Hematopoietic multipotent progenitor cell treated with erythropoietin and hydrocortisone succinate and interleukin-3 and kit ligand, for 6 days (in vitro differentiated cells): ENCODE data around the gene RIPK3.

ENCODE experiments used
- DNase-seq: peaks from one replicate; pipeline ENCODE4 v3.0.0-alpha.2; 2015

Gene RIPK3

DNA sequence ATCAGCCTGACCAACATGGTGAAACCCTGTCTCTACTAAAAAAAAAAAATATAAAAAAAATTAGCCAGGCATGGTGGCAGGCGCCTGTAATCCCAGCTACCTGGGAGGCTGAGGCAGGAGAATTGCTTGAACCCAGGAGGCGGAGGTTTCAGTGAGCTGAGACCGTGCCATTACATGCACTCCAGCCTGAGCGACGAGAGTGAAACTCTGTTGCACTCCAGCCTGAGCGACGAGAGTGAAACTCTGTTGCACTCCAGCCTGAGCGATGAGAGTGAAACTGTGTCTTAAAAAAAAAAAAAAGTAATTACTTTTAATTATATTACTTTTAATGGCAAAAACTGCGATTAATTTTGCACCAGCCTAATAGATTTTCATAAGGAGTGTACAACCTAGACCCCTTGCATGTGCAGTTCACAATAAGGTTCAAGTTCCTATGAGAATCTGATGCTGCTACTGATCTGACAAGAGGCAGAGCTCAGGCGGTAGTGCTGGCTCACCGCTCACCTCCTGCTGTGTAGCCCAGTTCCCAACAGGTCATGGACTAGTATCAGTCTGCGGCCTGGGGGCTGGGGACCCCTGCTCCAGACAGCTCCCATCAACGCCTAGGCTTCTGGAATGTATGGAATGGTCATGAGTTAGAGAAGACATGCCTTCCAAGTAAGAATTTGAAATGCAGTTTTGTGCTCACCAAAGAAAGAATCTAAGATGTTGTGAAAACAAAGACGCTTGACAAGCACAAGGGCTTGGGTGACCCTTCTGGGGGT lies 18.4 kb downstream of the RIPK3 start:
- DNase-seq: no peak

DNA sequence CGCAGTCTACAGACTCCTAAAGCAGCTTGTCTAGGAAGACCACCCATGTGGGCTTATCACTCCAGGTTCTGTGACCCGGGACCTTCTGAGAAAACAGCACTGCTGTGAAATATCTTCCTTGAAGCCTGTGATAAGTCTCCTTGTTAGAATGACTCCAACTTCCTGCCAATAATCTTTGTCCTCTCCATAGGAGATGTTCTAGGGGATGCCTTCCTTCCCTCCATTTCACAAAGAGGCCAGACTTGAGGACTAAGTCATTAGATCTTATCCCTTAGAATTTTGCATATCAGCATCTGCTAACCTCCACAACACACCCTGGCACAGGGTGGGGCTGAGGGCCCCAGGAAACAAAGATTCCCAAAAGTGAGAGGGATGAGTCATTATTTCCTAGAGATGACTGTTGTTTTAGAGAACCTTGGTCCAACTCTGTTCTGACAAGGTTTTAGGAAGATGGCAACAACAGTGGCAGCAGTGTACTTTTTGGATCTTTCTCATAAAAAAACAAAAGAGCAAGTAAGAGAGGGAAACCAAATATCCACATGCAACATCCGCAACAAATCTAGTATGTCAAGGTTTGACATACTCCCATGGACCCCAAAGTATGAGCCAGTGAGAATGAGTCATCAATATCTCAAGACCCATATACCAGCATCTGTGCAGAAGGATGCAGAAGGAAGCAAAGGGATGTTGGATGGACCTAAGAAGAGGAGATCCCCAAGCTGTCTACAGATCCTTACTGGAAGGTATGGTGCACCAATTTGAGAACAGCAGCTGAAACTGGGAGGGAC lies 22.5 kb downstream of the RIPK3 start:
- no peak for DNase-seq

DNA sequence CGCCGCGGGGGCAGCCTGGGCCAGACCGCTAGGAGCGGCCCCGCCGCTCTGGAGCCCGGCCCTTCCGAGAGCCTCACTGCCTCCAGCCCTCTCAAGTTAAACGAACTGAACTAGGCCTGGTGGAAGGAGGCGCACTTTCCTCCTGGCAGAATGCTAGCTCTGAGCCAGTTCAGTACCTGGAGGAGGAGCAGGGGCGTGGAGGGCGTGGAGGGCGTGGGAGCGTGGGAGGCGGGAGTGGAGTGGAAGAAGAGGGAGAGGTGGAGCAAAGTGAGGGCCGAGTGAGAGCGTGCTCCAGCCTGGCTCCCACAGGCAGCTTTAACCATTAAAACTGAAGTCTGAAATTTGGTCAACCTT lies 23.2 kb downstream of the RIPK3 start:
- no peak for DNase-seq

DNA sequence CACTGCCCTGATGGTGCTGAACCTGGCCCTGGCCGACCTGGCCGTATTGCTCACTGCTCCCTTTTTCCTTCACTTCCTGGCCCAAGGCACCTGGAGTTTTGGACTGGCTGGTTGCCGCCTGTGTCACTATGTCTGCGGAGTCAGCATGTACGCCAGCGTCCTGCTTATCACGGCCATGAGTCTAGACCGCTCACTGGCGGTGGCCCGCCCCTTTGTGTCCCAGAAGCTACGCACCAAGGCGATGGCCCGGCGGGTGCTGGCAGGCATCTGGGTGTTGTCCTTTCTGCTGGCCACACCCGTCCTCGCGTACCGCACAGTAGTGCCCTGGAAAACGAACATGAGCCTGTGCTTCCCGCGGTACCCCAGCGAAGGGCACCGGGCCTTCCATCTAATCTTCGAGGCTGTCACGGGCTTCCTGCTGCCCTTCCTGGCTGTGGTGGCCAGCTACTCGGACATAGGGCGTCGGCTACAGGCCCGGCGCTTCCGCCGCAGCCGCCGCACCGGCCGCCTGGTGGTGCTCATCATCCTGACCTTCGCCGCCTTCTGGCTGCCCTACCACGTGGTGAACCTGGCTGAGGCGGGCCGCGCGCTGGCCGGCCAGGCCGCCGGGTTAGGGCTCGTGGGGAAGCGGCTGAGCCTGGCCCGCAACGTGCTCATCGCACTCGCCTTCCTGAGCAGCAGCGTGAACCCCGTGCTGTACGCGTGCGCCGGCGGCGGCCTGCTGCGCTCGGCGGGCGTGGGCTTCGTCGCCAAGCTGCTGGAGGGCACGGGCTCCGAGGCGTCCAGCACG lies 23.8 kb downstream of the RIPK3 start:
- DNase-seq: peak; percentile 61

DNA sequence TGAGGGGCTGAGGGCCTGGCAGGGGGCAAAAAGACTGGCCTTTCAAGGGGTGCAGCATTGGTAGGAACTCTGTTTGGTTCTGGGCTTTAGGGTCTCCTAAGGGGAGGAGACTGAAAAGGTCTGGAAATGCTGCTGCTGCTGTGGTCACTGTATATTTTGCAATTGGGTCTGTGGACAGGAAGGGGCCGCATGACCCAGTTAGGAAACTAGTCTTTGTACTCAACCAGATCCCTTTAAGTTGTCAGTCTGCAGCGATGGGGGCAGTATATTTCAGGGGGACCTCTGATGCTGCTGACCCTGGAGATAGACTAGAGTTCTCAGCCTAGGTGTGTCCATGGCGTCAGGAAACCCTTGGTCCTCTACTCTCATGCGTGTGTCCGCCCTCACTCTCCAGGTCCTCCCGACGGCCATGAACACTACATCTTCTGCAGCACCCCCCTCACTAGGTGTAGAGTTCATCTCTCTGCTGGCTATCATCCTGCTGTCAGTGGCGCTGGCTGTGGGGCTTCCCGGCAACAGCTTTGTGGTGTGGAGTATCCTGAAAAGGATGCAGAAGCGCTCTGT lies 24.5 kb downstream of the RIPK3 start:
- no peak for DNase-seq

DNA sequence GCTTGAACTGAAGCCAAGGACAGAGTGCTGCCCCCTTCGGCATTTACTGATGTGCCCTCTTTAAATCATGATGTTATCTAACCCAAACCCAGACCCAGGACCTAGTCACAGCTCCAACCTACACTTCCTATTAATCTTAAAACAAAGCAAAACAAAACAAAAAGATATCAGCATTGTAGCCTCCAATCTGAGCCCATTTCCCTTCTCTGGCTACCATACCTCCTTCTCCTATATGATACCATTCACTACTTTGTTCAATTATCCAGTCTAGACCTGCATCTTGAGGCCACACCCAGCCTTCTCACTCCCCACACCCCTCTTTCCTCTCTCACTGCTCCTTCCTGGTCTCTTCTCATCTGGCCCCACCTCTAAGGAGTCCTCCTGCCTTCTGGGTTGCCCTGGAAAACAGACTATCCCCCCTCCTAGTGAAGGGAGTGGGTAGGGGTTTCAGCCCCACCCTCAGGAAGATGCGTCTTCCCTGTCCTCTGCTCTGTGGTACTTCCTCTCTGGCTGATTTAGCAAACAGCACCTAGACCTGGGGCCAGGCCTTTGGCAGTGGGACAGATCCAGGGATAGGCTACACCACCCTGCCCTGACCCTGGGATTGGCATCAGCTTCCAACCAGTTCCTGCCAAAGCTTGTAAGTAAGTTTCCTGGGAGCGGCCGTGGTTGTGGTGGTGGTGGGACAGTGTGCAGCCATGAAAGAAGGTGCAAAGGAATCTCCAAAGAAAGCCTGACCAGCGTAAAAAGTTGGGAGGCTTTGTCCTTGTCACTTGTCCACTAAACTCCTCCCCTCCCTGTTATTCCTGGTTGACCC lies 25.2 kb downstream of the RIPK3 start:
- DNase-seq: no peak

DNA sequence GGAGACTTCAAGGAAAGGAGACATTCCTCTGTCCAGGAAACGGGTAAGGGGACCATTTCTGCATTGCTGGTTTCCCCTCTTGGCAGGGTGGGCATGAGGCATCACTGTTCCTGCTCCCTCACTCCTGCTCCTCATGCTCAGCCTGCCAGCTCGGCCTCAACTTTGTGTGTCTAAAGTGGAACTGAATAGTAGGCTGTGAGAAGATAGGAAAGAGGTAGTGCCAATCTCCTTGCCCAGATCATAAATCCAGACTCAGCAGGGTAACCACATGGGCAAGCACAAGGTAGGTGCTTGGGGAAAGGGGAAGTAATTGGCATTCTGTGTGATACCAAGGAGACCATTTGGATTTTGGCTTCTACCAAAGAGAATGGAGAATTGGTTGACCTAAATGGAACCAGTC lies 25.9 kb downstream of the RIPK3 start:
- peak; percentile 55 for DNase-seq

DNA sequence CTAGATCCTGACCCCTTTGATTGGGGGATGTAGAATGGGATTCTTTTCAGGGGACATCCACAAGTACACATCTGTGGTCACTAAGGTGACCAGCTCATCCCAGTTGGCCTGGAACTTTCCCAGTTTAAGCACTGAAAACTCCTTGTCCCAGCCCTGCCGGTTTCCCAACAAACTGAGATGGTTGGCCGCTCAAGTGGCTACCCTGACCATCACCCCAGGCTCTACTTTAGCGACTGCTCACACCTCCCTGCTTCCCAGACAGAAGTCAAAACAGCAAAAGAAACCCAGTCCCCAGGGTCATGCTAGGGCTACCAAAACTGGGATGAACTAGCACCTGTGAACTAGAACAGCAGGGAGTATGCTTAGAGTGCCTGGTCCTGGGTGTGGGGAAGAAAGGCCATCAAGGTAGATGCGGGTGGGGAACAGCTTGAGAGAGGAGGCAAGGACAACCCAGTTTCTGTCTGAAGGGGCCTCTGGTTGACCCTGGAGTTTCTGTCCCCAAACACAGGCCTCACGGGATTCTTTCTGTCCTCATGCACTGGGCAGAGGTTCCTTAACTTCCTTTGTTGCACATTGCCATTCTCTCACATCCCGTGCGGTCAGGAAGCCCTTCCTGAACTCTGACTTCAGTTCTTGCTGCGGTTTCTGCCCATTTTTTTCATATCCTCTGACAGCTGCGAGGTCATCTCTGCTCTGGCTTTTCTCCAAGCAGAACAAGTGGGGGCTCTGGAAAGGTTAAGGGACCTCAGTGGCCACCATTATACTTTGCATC lies 26.9 kb downstream of the RIPK3 start:
- peak; percentile 78 for DNase-seq

DNA sequence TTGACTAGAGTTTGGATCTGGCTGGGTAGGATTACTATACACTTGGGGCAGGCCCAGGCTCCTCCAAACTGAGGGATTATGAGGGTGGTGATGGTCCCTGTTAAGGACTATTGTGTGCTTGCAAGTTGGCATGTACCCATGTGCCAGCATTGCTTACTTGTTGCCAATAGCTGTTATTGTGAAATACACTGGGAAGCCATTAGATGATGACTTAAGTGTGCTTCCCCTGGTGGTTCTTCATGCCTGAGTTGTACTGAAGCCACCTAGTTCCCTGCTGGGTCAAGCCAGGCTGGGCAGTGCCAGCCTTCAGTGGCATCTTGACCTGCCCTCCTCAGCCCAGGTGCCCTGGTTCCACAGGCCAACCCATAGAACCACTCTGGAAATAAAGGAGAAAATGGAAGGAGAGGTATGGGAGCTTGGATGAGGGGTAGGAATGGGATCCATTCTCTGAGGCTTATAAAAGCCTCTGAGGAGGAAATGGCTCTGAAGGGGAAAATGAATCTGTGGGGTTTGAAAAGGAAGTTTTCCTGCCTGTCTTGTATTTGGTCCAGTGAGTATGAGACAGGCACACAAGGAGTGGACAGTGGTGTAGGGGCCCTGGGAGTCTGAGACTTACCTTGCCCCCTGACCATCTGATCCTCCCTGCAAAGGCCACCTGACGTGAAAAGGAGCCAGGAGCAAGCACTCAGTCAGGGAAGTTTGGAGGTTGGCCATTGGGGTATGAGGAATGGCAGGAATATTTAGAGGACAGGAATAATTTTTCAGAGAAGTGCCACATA lies 27.8 kb downstream of the RIPK3 start:
- DNase-seq: peak; percentile 56

DNA sequence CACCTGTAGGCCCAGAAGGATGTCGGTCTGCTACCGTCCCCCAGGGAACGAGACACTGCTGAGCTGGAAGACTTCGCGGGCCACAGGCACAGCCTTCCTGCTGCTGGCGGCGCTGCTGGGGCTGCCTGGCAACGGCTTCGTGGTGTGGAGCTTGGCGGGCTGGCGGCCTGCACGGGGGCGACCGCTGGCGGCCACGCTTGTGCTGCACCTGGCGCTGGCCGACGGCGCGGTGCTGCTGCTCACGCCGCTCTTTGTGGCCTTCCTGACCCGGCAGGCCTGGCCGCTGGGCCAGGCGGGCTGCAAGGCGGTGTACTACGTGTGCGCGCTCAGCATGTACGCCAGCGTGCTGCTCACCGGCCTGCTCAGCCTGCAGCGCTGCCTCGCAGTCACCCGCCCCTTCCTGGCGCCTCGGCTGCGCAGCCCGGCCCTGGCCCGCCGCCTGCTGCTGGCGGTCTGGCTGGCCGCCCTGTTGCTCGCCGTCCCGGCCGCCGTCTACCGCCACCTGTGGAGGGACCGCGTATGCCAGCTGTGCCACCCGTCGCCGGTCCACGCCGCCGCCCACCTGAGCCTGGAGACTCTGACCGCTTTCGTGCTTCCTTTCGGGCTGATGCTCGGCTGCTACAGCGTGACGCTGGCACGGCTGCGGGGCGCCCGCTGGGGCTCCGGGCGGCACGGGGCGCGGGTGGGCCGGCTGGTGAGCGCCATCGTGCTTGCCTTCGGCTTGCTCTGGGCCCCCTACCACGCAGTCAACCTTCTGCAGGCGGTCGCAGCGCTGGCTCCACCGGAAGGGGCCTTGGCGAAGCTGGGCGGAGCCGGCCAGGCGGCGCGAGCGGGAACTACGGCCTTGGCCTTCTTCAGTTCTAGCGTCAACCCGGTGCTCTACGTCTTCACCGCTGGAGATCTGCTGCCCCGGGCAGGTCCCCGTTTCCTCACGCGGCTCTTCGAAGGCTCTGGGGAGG lies 28.9 kb downstream of the RIPK3 start, which contains the start of gene LTB4R:
Gene LTB4R, plus strand, starts transcription at position 857 of the 959 bp plus-strand sequence. CDS start 4,150 bp downstream, outside the sequence.
- DNase-seq: peak; percentile 83

DNA sequence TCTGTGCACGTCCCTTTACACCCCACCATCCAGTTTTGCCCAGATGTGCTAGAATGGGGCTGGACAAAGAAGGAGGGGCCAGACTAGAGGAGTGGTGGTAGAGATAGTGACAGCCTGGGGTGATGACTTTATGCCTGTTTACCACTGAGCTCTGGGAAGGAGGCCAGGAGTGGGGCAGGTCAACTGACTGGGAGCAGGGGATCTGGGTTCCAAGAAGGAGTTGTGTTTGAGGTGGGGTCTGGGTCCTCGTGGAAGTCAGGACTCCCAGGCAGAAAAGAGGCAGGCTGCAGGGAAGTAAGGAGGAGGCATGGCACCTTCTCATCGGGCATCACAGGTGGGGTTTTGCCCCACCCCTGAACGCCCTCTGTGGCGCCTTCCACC lies 29.5 kb downstream of the RIPK3 start:
- peak; percentile 93 for DNase-seq

DNA sequence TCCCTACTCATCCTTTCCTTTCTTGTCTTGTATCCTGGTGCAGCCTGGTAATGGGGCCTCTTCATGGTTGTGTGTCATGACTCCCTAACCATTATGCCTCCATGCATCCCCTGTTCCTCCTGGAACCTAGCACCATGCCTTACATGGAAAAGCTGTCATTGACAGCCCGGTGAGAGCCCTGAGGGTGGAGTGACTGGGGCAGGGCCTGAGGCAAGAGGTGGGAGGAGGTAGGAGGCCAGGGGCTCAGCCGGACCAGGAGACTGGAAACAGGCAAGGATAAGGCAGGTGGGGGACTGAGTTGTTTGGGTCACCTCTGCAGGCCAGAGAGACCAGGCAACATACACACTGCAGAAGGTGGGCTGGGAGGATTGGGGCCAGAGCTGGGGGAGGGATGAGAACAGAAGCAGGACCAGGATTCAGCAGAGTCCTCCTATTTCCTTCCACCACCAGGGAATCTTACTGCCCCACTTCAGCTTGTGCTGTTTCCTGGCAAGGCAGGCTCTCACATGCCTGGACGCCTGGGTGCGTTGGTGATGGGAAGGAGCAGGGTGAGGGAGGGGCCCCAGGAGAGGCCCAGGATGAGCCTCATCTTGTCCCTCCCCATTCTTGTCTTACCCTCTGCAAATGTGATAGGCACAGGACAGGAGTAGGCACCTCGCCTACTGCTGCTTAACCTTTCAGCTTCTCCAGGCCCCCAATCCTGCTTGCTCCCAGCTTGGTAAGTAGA lies 30.1 kb downstream of the RIPK3 start, which contains the start of gene LTB4R2:
Gene LTB4R2, plus strand, starts transcription at position 603 of the 727 bp plus-strand sequence. CDS start 525 bp downstream, outside the sequence.
- no peak for DNase-seq

DNA sequence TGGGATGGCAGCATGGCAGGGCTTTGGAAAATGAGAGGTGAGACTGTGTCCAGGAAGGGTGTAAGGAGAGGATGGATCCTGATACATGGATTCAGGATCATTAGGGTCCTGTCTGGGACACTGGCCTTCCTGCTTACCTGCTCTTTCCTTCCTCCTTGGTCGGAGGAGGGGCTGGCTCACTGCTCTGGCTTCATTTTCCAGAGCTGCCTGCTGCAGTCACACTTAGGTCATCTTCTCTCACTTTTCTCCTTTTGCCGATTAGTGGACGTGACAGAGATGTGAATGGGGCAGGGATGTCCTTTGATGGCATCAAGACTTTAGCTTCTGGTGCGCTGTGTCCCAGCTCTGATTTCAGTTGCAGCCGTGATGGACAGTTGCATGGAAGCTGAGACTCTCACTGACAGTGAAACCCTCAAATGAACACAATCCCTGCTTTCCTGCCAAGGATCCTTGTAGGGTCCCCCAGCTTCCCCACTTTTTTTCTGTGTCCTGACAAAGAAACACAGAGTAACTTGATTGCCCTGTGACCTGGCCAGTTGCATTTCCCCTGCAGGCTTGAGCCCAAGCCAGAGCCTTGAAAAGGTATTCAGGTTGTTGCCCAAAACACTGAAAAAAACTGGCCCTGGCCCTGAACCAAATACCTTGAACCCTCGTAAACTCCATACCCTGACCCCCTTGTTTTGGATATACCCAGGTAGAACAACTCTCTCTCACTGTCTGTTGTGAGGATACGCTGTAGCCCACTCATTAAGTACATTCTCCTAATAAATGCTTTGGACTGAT lies 31.3 kb downstream of the RIPK3 start:
- no peak for DNase-seq

DNA sequence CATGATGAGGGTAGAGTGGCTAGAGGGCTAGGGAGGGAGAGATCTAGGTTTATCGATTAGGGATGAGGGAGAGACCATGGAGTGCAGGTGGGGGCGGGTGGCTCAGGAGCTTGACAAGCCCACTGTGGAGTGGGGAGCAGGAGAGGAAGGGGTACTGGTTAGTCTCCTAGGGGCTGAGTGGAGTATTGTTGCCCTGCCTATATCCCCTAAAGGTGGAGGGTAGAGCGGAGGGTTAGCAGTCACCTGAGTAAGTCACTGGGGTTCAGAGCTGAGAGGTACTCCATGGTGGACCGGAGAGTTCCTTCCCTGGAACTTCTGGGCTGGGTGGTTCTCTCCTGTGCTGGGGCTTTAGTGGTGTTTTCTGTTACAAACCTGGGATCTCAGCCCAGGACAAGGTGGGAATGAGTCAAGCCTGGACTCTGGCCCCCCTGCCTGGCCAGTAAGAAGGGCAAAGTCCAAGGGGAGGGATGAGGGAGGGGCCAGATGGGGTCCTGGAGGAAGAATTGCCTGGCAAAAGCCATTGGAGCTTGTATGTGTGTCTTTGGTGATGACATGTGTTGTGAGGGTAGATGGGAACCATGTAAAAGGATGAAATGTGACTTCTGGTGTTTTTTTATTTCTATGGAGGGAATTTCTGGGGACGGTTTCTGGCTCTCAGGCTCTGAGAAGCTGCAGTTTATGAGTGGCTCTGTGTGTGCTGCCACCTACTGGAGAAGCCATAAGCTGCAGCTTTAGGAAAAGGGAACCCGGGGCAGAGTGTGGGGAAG lies 32.0 kb downstream of the RIPK3 start, which contains the start of gene CIDEB:
Gene CIDEB, minus strand, starts transcription at position 403 of the 767 bp plus-strand sequence. Its CDS starts 119 bp downstream, at position 284.
- peak; percentile 85 for DNase-seq

DNA sequence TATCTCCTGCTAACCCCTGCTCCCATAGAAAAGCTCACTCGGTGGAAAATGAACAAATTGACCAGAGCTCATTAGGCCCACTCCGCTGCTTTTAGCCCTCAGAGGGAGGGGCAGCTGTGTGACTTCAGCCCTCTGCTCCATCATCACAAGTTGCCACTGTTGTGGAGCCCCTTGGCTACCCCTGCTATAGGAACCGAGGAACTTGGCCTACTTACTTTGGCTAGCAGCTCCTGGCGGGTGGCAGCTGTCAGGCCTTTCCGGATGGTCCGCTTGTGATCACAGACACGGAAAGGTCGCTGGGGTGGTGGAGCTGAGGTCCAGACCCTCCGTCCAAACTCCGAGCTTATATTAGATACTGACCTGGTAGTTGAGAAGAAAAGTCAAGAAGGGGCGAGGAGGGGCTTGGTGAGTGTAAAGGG lies 32.6 kb downstream of the RIPK3 start:
- DNase-seq: no peak

DNA sequence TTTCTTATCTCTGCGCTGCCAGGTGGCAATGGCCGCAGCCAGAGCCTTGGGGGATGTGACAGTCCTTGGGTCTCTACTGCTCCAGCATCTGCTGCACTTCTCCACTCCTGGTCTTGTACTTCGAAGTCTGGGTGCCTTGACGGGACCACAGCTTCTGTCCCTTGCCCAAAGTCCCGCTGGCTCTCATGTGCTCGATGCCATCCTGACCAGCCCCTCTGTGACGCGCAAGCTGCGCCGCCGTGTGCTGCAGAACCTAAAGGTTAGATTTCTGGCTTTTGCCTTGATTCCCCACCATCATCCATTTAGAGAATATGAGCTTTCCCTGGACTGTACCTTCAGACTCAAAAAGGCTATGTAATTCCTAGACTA lies 35.8 kb downstream of the RIPK3 start:
- no peak for DNase-seq
